ENCODE results near the gene ICOS. TPM values are rescaled to one million over a fixed set of nuclear protein-coding genes. Genes with fewer than 3 reads are reported as not detected.
"Not testable (repeated sequence)": the region's sequence is repeated elsewhere in the genome, so short reads cannot be mapped to it uniquely, and the experiment has no call there.

Gene ICOS
- polyA plus RNA-seq, 3 donors = 0.06 TPM; not detected in 2

GRCh38 chr2:203971251-203971650, 34.7 kb downstream of the ICOS start:
- DNase-seq (ENCODE audit: low read depth in 3 of 3, low spot score in 2 of 3) = no peak

- DNase-seq (ENCODE audit: low read depth in 3 of 3, low spot score in 2 of 3) = no peak
These were observed 35.5 kb downstream of the ICOS start for GRCh38 chr2:203972066-203972465.

GRCh38 chr2:203973000-203973399, 36.4 kb downstream of the ICOS start:
- DNase-seq (ENCODE audit: low read depth in 3 of 3, low spot score in 2 of 3) = no peak

- DNase-seq (ENCODE audit: low read depth in 3 of 3, low spot score in 2 of 3) = no peak
These were observed 37.1 kb downstream of the ICOS start for GRCh38 chr2:203973676-203974075.

- DNase-seq (ENCODE audit: low read depth in 3 of 3, low spot score in 2 of 3) = no peak
These were observed 39.3 kb downstream of the ICOS start for GRCh38 chr2:203975912-203976311.

- DNase-seq (ENCODE audit: low read depth in 3 of 3, low spot score in 2 of 3) = no peak
These were observed 45.7 kb downstream of the ICOS start for GRCh38 chr2:203982276-203982675.

GRCh38 chr2:203983064-203983715, 46.6 kb downstream of the ICOS start:
- DNase-seq (ENCODE audit: low read depth in 3 of 3, low spot score in 2 of 3) = no peak

GRCh38 chr2:203985978-203986377, 49.4 kb downstream of the ICOS start:
- not testable (repeated sequence) for DNase-seq (ENCODE audit: low read depth in 3 of 3, low spot score in 2 of 3)

GRCh38 chr2:203987959-203988358, 51.4 kb downstream of the ICOS start:
- no peak for DNase-seq (ENCODE audit: low read depth in 3 of 3, low spot score in 2 of 3)

GRCh38 chr2:203988500-203989260, 52.1 kb downstream of the ICOS start:
- no peak for DNase-seq (ENCODE audit: low read depth in 3 of 3, low spot score in 2 of 3)

GRCh38 chr2:203989521-203989920, 53.0 kb downstream of the ICOS start:
- DNase-seq (ENCODE audit: low read depth in 3 of 3, low spot score in 2 of 3) = no peak

- no peak for DNase-seq (ENCODE audit: low read depth in 3 of 3, low spot score in 2 of 3)
These were observed 55.9 kb downstream of the ICOS start for GRCh38 chr2:203992509-203992908.

- no peak for DNase-seq (ENCODE audit: low read depth in 3 of 3, low spot score in 2 of 3)
These were observed 56.4 kb downstream of the ICOS start for GRCh38 chr2:203993011-203993410.

GRCh38 chr2:203993560-203993959, 57.0 kb downstream of the ICOS start:
- no peak for DNase-seq (ENCODE audit: low read depth in 3 of 3, low spot score in 2 of 3)

GRCh38 chr2:203994735-203995134, 58.2 kb downstream of the ICOS start:
- no peak for DNase-seq (ENCODE audit: low read depth in 3 of 3, low spot score in 2 of 3)

- no peak for DNase-seq (ENCODE audit: low read depth in 3 of 3, low spot score in 2 of 3)
These were observed 60.1 kb downstream of the ICOS start for GRCh38 chr2:203996692-203997091.

- DNase-seq (ENCODE audit: low read depth in 3 of 3, low spot score in 2 of 3) = no peak
These were observed 60.9 kb downstream of the ICOS start for GRCh38 chr2:203997481-203997880.

- DNase-seq (ENCODE audit: low read depth in 3 of 3, low spot score in 2 of 3) = no peak
These were observed 61.6 kb downstream of the ICOS start for GRCh38 chr2:203997980-203998809.

GRCh38 chr2:203999835-204000234, 63.3 kb downstream of the ICOS start:
- no peak for DNase-seq (ENCODE audit: low read depth in 3 of 3, low spot score in 2 of 3)

- no peak for DNase-seq (ENCODE audit: low read depth in 3 of 3, low spot score in 2 of 3)
These were observed 63.9 kb downstream of the ICOS start for GRCh38 chr2:204000446-204000845.

- no peak for DNase-seq (ENCODE audit: low read depth in 3 of 3, low spot score in 2 of 3)
These were observed 66.9 kb downstream of the ICOS start for GRCh38 chr2:204003276-204003990.
